ENCODE measurements around the gene DPAGT1.
"Not testable (repeated sequence)": the region's sequence is repeated elsewhere in the genome, so short reads cannot be mapped to it uniquely, and the experiment has no call there.

The DPAGT1 gene

GRCh38 chr11:119106564-119107537, 5.2 kb upstream of the DPAGT1 start, which contains the start of gene C2CD2L:
TSS of gene C2CD2L (plus strand) at chr11:119107344. CDS start at chr11:119107742, 398 bp downstream.
- no peak within 1 kb of the TSS for H3K27ac ChIP-seq (ENCODE audit: low read depth, low read length)
- no peaks in the 10 kb centered on the region for H3K9me3 ChIP-seq (ENCODE audit: insufficient read depth, low read depth, low read length)
- WGBS = 3% methylated on average over 47 of the region's 49 CpGs
- H3K9ac ChIP-seq (ENCODE audit: low read depth, low read length) = peak within 1 kb of the TSS; percentile 58
- no peaks in the 10 kb centered on the region; the same call in 1 of the 2 replicates for H3K36me3 ChIP-seq (ENCODE audit: insufficient read depth, low read length)
- peaks cover 18% of the 10 kb centered on the region for H3K27me3 ChIP-seq (ENCODE audit: insufficient read depth, low read length)
- H3K4me3 ChIP-seq (ENCODE audit: low read length) = peak within 1 kb of the TSS; percentile 62
- peaks cover 19% of the 10 kb centered on the region for H3K4me1 ChIP-seq (ENCODE audit: insufficient read depth, low read length)

- WGBS = 77% methylated on average over 4 of the region's 4 CpGs
These were observed 2.1 kb upstream of the DPAGT1 start for GRCh38 chr11:119103793-119104192.

GRCh38 chr11:119103161-119103664, 1.6 kb upstream of the DPAGT1 start:
- 95% methylated on average over 18 of the region's 18 CpGs for WGBS
- Histone ChIP-seq H3K4me3 (ENCODE audit: low read length) (peak overlapping the region; percentile 78), H3K9ac (ENCODE audit: low read depth, low read length) (0 out of 2 replicates have a peak overlapping the region, but pooled peaks have one; percentile 92), H3K36me3 (ENCODE audit: insufficient read depth, low read length) (peaks cover 12% of the 10 kb centered on the region), H3K4me1 (ENCODE audit: insufficient read depth, low read length) (peaks cover 18% of the 10 kb centered on the region), H3K27ac (ENCODE audit: low read depth, low read length) (peak overlapping the region; percentile 59)
- H3K9me3 ChIP-seq (ENCODE audit: insufficient read depth, low read depth, low read length); H3K27me3 ChIP-seq (ENCODE audit: insufficient read depth, low read length): not testable (repeated sequence)

More at GRCh38 chr11:119103793-119104192, 2.1 kb upstream of the DPAGT1 start:
- no peak overlapping the region for H3K9ac ChIP-seq (ENCODE audit: low read depth, low read length)
- H3K4me3 ChIP-seq (ENCODE audit: low read length) = no peak overlapping the region
- peaks cover 23% of the 10 kb centered on the region for H3K4me1 ChIP-seq (ENCODE audit: insufficient read depth, low read length)
- peaks cover 13% of the 10 kb centered on the region for H3K27me3 ChIP-seq (ENCODE audit: insufficient read depth, low read length)
- no peak overlapping the region for H3K27ac ChIP-seq (ENCODE audit: low read depth, low read length)
- H3K9me3 ChIP-seq (ENCODE audit: insufficient read depth, low read depth, low read length) = no peaks in the 10 kb centered on the region
- H3K36me3 ChIP-seq (ENCODE audit: insufficient read depth, low read length) = peaks cover 6% of the 10 kb centered on the region

- H3K4me1 ChIP-seq (ENCODE audit: insufficient read depth, low read length) = peaks cover 9% of the 10 kb centered on the region
- peak overlapping the region; percentile 92 for H3K9ac ChIP-seq (ENCODE audit: low read depth, low read length)
- no peaks in the 10 kb centered on the region for H3K9me3 ChIP-seq (ENCODE audit: insufficient read depth, low read depth, low read length)
- H3K4me3 ChIP-seq (ENCODE audit: low read length) = peak overlapping the region; percentile 78
- under 1% methylated on average over 26 of the region's 29 CpGs for WGBS
- peaks cover 32% of the 10 kb centered on the region for H3K36me3 ChIP-seq (ENCODE audit: insufficient read depth, low read length)
- no peaks in the 10 kb centered on the region for H3K27me3 ChIP-seq (ENCODE audit: insufficient read depth, low read length)
- H3K27ac ChIP-seq (ENCODE audit: low read depth, low read length) = peak overlapping the region; percentile 89
These were observed 477 bp downstream of the DPAGT1 start for GRCh38 chr11:119100994-119101758.

- Histone ChIP-seq H3K4me3 (ENCODE audit: low read length) (peak overlapping the region; percentile 78), H3K4me1 (ENCODE audit: insufficient read depth, low read length) (peaks cover 8% of the 10 kb centered on the region), H3K9me3 (ENCODE audit: insufficient read depth, low read depth, low read length) (no peaks in the 10 kb centered on the region), H3K36me3 (ENCODE audit: insufficient read depth, low read length) (peaks cover 32% of the 10 kb centered on the region), H3K27me3 (ENCODE audit: insufficient read depth, low read length) (no peaks in the 10 kb centered on the region), H3K9ac (ENCODE audit: low read depth, low read length) (peak overlapping the region; percentile 2; the same call in 1 of the 2 replicates), H3K27ac (ENCODE audit: low read depth, low read length) (no peak overlapping the region)
- 54% methylated on average over 11 of the region's 11 CpGs for WGBS
These were observed 1.2 kb downstream of the DPAGT1 start for GRCh38 chr11:119100246-119100970.

- 90% methylated on average over 6 of the region's 6 CpGs for WGBS
- peak overlapping the region; percentile 78; the same call in 1 of the 2 replicates for H3K4me3 ChIP-seq (ENCODE audit: low read length)
- H3K9ac ChIP-seq (ENCODE audit: low read depth, low read length) = no peak overlapping the region
- peaks cover 8% of the 10 kb centered on the region for H3K4me1 ChIP-seq (ENCODE audit: insufficient read depth, low read length)
- no peaks in the 10 kb centered on the region for H3K9me3 ChIP-seq (ENCODE audit: insufficient read depth, low read depth, low read length)
- no peak overlapping the region for H3K27ac ChIP-seq (ENCODE audit: low read depth, low read length)
- no peaks in the 10 kb centered on the region for H3K27me3 ChIP-seq (ENCODE audit: insufficient read depth, low read length)
- H3K36me3 ChIP-seq (ENCODE audit: insufficient read depth, low read length) = peaks cover 32% of the 10 kb centered on the region
These were observed 1.9 kb downstream of the DPAGT1 start for GRCh38 chr11:119099711-119100110.

GRCh38 chr11:119095066-119095880, 6.4 kb downstream of the DPAGT1 start:
- Histone ChIP-seq H3K4me3 (ENCODE audit: low read length) (peak overlapping the region; percentile 90), H3K27ac (ENCODE audit: low read depth, low read length) (peak overlapping the region; percentile 87), H3K4me1 (ENCODE audit: insufficient read depth, low read length) (peaks cover 12% of the 10 kb centered on the region; the same call in 1 of the 2 replicates), H3K9me3 (ENCODE audit: insufficient read depth, low read depth, low read length) (no peaks in the 10 kb centered on the region), H3K27me3 (ENCODE audit: insufficient read depth, low read length) (no peaks in the 10 kb centered on the region), H3K9ac (ENCODE audit: low read depth, low read length) (peak overlapping the region; percentile 98), H3K36me3 (ENCODE audit: insufficient read depth, low read length) (peaks cover 68% of the 10 kb centered on the region)
- under 1% methylated on average over 78 of the region's 79 CpGs for WGBS

GRCh38 chr11:119094816-119095065, 6.9 kb downstream of the DPAGT1 start:
- Histone ChIP-seq H3K9me3 (ENCODE audit: insufficient read depth, low read depth, low read length) (no peaks in the 10 kb centered on the region), H3K4me3 (ENCODE audit: low read length) (peak overlapping the region; percentile 90), H3K36me3 (ENCODE audit: insufficient read depth, low read length) (peaks cover 69% of the 10 kb centered on the region), H3K9ac (ENCODE audit: low read depth, low read length) (peak overlapping the region; percentile 98), H3K27me3 (ENCODE audit: insufficient read depth, low read length) (no peaks in the 10 kb centered on the region), H3K27ac (ENCODE audit: low read depth, low read length) (peak overlapping the region; percentile 87), H3K4me1 (ENCODE audit: insufficient read depth, low read length) (peaks cover 12% of the 10 kb centered on the region; the same call in 1 of the 2 replicates)
- under 1% methylated on average over 19 of the region's 19 CpGs for WGBS

GRCh38 chr11:119093942-119094815, 7.5 kb downstream of the DPAGT1 start:
- Histone ChIP-seq H3K27me3 (ENCODE audit: insufficient read depth, low read length) (no peaks in the 10 kb centered on the region), H3K9ac (ENCODE audit: low read depth, low read length) (peak overlapping the region; percentile 98), H3K4me3 (ENCODE audit: low read length) (peak overlapping the region; percentile 90), H3K4me1 (ENCODE audit: insufficient read depth, low read length) (peaks cover 12% of the 10 kb centered on the region; the same call in 1 of the 2 replicates), H3K9me3 (ENCODE audit: insufficient read depth, low read depth, low read length) (no peaks in the 10 kb centered on the region), H3K27ac (ENCODE audit: low read depth, low read length) (peak overlapping the region; percentile 87), H3K36me3 (ENCODE audit: insufficient read depth, low read length) (peaks cover 72% of the 10 kb centered on the region)
- under 1% methylated on average over 81 of the region's 81 CpGs for WGBS

Measured in HUES64 (cell line).